Activated CD4-positive, alpha-beta T cell treated with anti-CD3 and anti-CD28 coated beads for 36 hours (primary cell): ENCODE data around the gene MLPH. TPM values are rescaled to one million over a fixed set of nuclear protein-coding genes. Genes with fewer than 3 reads are reported as not detected.
A peak's percentile ranks its signal among the peaks of the same experiment; 100 is the strongest.
"Not testable (repeated sequence)": the region's sequence is repeated elsewhere in the genome, so short reads cannot be mapped to it uniquely, and the experiment has no call there.

Experiments
- ATAC-seq: fragments of 200-7000 bp; cut with Tn5 transposase; one replicate; pipeline ENCODE4 v1.10.0; 2021; ENCODE audit warnings: mild to moderate bottlenecking, moderate library complexity
- CTCF ChIA-PET: fragments of 350-600 bp; sonication (Branson Sonifier 250); formaldehyde crosslinking; loops from one replicate; lab custom pipeline; 2021; ENCODE audit warnings: antibody characterized with exemption; lab: Charles Lee
- POLR2A ChIA-PET: fragments of 350-600 bp; sonication (Branson Sonifier 250); formaldehyde crosslinking; loops from one replicate; lab custom pipeline; 2021; ENCODE audit warnings: antibody characterized with exemption, inconsistent platforms; lab: Charles Lee
- DNase-seq: peaks from one replicate; pipeline ENCODE4 v3.0.0-alpha.2; 2020
- H3K27ac Mint-ChIP-seq: one replicate; pipeline ENCODE4 v1.8.0; 2021; ENCODE audit warnings: mixed read lengths
- H3K27me3 Mint-ChIP-seq: one replicate; pipeline ENCODE4 v1.8.0; 2021; ENCODE audit warnings: mixed read lengths
- H3K36me3 Mint-ChIP-seq: one replicate; pipeline ENCODE4 v1.8.0; 2021; ENCODE audit warnings: low read depth, mixed read lengths
- H3K4me1 Mint-ChIP-seq: one replicate; pipeline ENCODE4 v1.8.0; 2021; ENCODE audit warnings: mixed read lengths
- H3K4me3 Mint-ChIP-seq: one replicate; pipeline ENCODE4 v1.8.0; 2021; ENCODE audit warnings: mild to moderate bottlenecking, moderate library complexity, mixed read lengths
- H3K9me3 Mint-ChIP-seq: one replicate; pipeline ENCODE4 v1.8.0; 2021; ENCODE audit warnings: low read depth, mixed read lengths
- intact Hi-C, 2 experiments: fragments of 100-400 bp; cut with DNase I in 1 of 2; cut with micrococcal nuclease in 1 of 2; formaldehyde crosslinking; loops; one replicate each; pipeline versions ENCODE4 v1.14.2 to v1.15.1; 2022 to 2024; cut with DNase I, micrococcal nuclease
- total RNA-seq, 2 experiments: library from RNA; stranded (reverse); gene quantifications; one replicate each; pipeline ENCODE4 v1.2.3, GENCODE V29; 2021

Gene MLPH
- total RNA-seq, 2 experiments from 2014 or later: 0.82 to 1.2 TPM

DNA sequence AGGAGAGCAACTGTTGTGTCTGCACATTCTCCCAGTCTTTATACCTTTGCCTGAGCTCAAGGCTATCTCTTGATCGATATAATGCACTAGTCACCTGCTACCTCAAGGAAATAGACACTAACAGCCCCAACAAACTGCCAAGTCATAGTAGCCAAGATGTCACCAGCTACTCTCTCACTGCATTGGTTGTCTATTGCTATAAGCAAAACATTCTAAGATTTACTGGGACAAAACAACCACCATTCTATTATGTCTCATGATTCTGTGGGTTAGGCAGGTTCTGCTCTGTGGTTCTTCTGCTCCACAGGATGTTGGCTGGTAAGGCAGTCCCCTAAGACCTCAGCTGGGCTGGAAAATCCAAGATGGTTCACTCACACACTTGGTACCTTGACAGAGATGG, 28.5 kb upstream of the MLPH start:
- no peaks in the 10 kb centered on the region for H3K36me3 Mint-ChIP-seq
- peak overlapping the region; percentile 74 for H3K27ac Mint-ChIP-seq
- peaks cover 28% of the 10 kb centered on the region for H3K4me1 Mint-ChIP-seq
- H3K9me3 Mint-ChIP-seq: peaks cover 10% of the 10 kb centered on the region
- no peak overlapping the region for H3K4me3 Mint-ChIP-seq
- DNase-seq: peak; percentile 17
- ATAC-seq: peak; percentile 78
- intact Hi-C loops: loop anchor here (1.0 to 2.0 kb wide), 2 partner anchors 17 to 18 kb away; no protein-coding TSS in a partner anchor
- H3K27me3 Mint-ChIP-seq: no peaks in the 10 kb centered on the region
- ChIA-PET POLR2A (interaction anchor here (1.5 to 1.8 kb wide), 2 partner anchors 17 to 30 kb away, joined by 5 to 9 read pairs; no protein-coding TSS in a partner anchor), CTCF (interaction anchor here (0.7 to 2.2 kb wide), 6 partner anchors 12 to 54 kb away, joined by 3 to 9 read pairs (median 8); no protein-coding TSS in a partner anchor)

DNA sequence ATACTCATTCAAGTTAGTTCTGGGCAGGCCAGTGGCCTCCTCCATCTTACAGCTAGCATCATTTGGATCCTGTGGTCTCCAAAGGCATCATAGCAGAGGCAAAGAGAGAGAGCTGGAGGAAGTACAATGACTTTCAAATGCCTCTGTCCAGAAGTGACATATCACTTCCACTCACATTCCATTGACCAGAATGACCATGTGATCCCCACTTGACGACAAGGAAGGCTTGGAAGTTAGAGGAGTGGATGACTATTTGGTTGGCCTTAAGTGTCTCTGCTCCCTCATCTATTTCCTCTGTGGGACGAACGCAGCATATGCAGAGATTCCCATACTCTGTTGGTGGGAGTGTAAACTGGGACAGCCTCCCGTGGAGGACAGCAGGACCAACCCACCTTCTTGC, 27.8 kb upstream of the MLPH start:
- DNase-seq (no peak), ATAC-seq (no peak)
- intact Hi-C loops: loop anchor here in 1 of 2 experiments (2.0 kb wide), 1 partner anchor 18 kb away; no protein-coding TSS in a partner anchor
- Mint-ChIP-seq H3K27ac (peak overlapping the region; percentile 11), H3K4me3 (no peak overlapping the region), H3K9me3 (peaks cover 10% of the 10 kb centered on the region), H3K36me3 (no peaks in the 10 kb centered on the region), H3K27me3 (no peaks in the 10 kb centered on the region), H3K4me1 (peaks cover 28% of the 10 kb centered on the region)
- ChIA-PET CTCF (interaction anchor here (1.3 to 2.2 kb wide), 5 partner anchors 12 to 53 kb away, joined by 4 to 9 read pairs (median 8); no protein-coding TSS in a partner anchor), POLR2A (interaction anchor here (1.5 to 1.8 kb wide), 2 partner anchors 18 to 31 kb away, joined by 5 to 9 read pairs; no protein-coding TSS in a partner anchor)

DNA sequence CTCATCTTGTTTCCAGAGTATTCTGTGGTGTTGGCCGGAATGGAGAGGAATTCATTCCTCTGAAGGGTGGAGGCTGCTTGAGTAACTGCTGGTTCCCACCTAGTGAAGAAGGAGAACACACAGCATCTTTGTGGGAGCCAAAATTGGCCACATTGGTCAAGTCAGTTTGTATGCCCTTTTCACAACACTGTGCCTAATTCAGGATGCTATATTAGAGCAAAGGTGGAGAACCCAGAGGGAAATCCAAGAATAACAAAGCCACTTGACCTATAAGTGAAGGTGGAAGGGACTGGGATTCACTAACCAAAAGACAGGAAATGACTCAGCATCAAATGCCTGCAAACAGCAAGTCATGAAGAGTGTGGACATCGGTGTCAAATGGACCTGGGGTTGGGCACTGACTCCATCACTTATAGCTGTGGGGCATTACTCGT, 27.3 kb upstream of the MLPH start:
- peaks cover 28% of the 10 kb centered on the region for H3K4me1 Mint-ChIP-seq
- no peak for ATAC-seq
- H3K27me3 Mint-ChIP-seq: no peaks in the 10 kb centered on the region
- no peak for DNase-seq
- H3K4me3 Mint-ChIP-seq: no peak overlapping the region
- CTCF ChIA-PET: interaction anchor here (1.3 to 2.2 kb wide), 4 partner anchors 11 to 53 kb away, joined by 4 to 8 read pairs (median 8); no protein-coding TSS in a partner anchor
- POLR2A ChIA-PET: no interaction called here
- no peaks in the 10 kb centered on the region for H3K36me3 Mint-ChIP-seq
- H3K27ac Mint-ChIP-seq: no peak overlapping the region
- H3K9me3 Mint-ChIP-seq: peaks cover 10% of the 10 kb centered on the region
- intact Hi-C loops: loop anchor here in 1 of 2 experiments (2.0 kb wide), 1 partner anchor 19 kb away; no protein-coding TSS in a partner anchor

DNA sequence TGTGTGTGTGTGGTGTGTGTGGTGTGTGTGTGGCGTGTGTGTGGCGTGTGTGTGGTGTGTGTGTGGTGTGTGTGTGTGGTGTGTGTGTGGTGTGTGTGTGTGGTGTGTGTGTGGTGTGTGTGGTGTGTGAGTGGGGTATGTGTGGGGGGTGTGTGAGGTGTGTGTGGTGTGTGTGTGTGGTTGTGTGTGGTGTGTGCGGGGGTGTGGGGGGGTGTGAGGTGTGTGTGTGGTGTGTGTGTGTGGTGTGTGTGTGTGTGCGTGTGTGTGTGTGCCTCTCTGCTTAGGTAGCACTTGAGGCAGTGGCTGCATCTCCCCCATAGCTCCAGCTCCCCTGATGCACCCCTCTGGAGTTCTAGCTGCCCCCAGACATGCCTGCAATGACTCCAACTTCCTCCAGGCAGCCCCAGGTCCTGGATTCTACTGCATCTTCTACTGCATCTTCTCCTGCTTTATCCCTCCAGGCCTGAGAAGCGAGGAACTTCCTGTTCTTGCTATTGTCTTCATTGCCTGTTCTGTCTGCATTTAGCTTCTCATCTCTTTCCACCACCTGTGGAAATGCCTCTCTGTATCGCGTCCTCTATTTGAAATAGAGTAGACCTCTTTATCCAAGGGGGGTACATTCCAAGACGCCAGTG, 22.2 kb upstream of the MLPH start:
- no peaks in the 10 kb centered on the region for H3K27me3 Mint-ChIP-seq
- CTCF ChIA-PET: interaction anchor here (0.6 to 1.7 kb wide), 2 partner anchors 11 to 58 kb away, joined by 3 to 7 read pairs; no protein-coding TSS in a partner anchor

DNA sequence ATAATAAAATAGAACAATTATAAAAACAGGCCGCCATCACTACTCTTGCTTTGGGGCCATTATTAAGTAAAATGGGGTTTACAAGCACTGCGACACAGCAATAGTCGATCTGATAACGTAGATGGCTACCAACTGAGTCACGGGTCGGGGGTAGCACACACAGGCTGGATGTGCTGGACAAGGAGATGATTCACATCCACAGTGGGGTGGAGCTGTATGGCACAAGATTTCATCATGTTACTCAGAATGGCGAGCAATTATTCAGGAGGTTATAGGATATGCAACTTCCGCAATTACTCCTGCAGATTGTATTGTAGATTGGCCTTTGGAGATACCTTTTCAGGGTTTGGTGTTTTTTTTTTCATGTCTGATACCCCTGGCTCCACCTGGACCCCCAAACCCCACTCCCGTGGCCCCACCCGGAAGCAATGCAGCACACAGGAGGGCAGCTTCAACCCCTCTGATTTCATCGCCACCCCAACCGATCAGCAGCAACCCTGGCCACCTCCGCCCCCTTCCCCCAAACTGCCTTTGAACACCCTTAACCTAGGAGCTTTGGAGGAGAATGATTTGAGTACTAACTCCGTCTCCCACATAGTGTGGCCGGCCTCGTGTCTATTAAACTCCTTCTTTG, 21.4 kb upstream of the MLPH start:
- H3K27me3 Mint-ChIP-seq: no peaks in the 10 kb centered on the region
- no peak overlapping the region for H3K4me3 Mint-ChIP-seq
- ChIA-PET CTCF (interaction anchor here (0.6 to 1.7 kb wide), 3 partner anchors 8 to 23 kb away, joined by 3 to 7 read pairs (median 3); no protein-coding TSS in a partner anchor), POLR2A (no interaction called here)
- no peaks in the 10 kb centered on the region for H3K4me1 Mint-ChIP-seq
- ATAC-seq: peak; percentile 47
- intact Hi-C loops: no loop called here
- H3K9me3 Mint-ChIP-seq: peaks cover 2% of the 10 kb centered on the region
- DNase-seq: no peak
- no peak overlapping the region for H3K27ac Mint-ChIP-seq
- H3K36me3 Mint-ChIP-seq: no peaks in the 10 kb centered on the region

More for the DNA sequence above, 22.2 kb upstream of the MLPH start:
- Mint-ChIP-seq H3K4me3 (no peak overlapping the region), H3K27ac (no peak overlapping the region), H3K4me1 (no peaks in the 10 kb centered on the region), H3K36me3 (no peaks in the 10 kb centered on the region), H3K9me3 (peaks cover 2% of the 10 kb centered on the region)
- intact Hi-C loops: loop anchor here in 1 of 2 experiments (1.0 kb wide), 1 partner anchor 16 kb away; no protein-coding TSS in a partner anchor
- POLR2A ChIA-PET: no interaction called here
- ATAC-seq (no peak), DNase-seq (no peak)

DNA sequence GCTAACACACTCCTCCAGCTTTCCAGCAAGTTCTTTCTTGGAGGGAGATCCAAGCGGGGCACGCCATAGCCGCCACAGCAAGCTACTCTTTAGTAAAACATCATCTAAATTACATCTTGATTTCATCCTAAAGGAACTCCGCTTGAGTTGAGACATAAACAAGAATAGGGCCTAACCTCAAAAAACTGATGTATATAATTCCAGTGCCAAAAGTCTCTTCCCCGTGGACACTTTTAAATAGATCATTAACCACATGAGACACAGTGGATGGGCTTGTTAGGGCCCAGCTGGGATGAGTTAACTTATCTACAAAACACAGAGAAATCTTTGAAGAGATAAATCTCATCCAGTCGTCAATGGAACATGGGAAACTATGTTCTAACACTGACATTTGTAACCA, 20.8 kb upstream of the MLPH start:
- DNase-seq: no peak
- ATAC-seq: no peak
- intact Hi-C loops: no loop called here
- Mint-ChIP-seq H3K4me3 (no peak overlapping the region), H3K36me3 (no peaks in the 10 kb centered on the region), H3K27me3 (no peaks in the 10 kb centered on the region), H3K4me1 (no peaks in the 10 kb centered on the region), H3K27ac (no peak overlapping the region), H3K9me3 (peaks cover 2% of the 10 kb centered on the region)
- POLR2A ChIA-PET: no interaction called here
- CTCF ChIA-PET: interaction anchor here (0.6 to 1.7 kb wide), 3 partner anchors 8 to 24 kb away, joined by 3 to 7 read pairs (median 3); no protein-coding TSS in a partner anchor

DNA sequence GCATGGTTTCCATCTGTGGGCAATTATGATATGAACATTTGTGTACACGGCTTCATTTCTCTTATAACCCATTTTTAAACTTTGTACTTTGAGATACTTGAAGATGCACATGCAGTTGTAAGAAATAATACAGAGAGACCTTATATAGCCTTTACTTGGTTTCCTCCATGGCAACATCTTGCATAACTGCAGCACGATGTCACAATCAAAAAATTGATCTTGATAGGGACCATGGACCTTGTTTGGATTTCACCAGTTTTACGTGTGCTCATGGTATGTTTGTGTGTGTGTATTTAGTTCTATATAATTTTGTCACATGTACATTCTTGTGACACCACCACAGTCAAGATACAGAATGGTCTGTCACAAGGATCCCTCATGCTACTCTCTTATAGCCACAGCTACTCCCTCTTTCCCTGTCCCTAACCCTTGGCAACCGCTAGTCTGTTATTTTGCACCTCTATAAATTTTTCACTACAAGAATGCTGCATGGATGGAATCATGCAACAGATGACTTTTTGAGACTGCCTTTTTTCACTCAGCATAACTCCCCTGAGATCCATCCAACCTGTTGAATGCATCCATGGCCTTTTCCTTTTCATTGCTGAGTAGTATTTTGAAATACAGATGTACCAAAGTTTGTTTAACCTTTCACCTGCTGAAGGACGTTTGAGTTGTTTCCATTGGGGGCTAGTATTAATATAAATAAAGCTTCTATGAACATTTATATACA, 19.4 kb upstream of the MLPH start:
- POLR2A ChIA-PET: no interaction called here
- Mint-ChIP-seq H3K27me3 (no peaks in the 10 kb centered on the region), H3K4me1 (peaks cover 6% of the 10 kb centered on the region), H3K9me3 (peaks cover 2% of the 10 kb centered on the region), H3K4me3 (no peak overlapping the region), H3K36me3 (no peaks in the 10 kb centered on the region), H3K27ac (no peak overlapping the region)
- intact Hi-C loops: no loop called here
- no peak for ATAC-seq
- DNase-seq: no peak
- CTCF ChIA-PET: interaction anchor here (0.9 to 5.4 kb wide), 3 partner anchors 37 to 47 kb away, joined by 3 to 62 read pairs (median 4); no protein-coding TSS in a partner anchor

DNA sequence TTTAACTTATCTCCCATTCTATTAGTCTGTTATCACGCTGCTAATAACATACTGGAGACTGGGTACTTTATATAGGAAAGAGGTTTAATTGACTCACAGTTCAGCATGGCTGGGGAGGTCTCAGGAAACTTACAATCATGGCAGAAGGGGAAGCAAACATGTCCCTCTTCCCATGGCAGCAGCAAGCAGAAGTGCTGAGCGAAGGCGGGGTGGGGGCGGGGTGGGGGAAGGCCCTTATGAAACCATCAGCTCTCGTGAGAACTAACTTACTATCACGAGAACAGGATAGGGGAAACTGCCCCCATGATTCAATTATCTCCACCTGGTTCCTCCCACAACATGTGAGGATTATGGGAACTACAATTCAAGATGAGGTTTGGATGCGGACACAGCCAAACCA, 17.6 kb upstream of the MLPH start:
- ATAC-seq, DNase-seq, H3K9me3 Mint-ChIP-seq, H3K27me3 Mint-ChIP-seq, H3K36me3 Mint-ChIP-seq, POLR2A ChIA-PET, H3K4me1 Mint-ChIP-seq, H3K4me3 Mint-ChIP-seq, intact Hi-C loops: not testable (repeated sequence)
- CTCF ChIA-PET: interaction anchor here (0.9 to 5.4 kb wide), 4 partner anchors 13 to 103 kb away, joined by 3 to 62 read pairs (median 4); no protein-coding TSS in a partner anchor
- peak overlapping the region; percentile 22 for H3K27ac Mint-ChIP-seq

DNA sequence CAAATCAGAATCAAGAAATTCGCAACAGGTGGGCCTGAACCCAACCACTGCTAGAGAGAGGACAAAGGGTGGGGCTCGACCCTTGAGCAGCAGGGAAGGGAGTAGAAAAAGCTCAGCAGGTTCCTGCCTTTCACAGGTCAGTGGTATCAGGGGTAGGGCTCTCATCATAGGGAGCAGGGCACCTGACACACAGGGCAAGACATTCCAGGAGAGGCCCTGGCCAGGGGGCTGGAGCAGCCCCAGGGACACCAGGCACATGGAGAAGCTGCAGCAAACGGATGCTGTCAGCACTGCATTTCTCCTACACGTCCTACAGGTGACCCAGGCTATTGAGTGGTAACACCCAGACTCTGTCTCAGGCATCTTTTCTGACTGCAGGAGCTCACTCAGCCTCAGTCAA, 17.2 kb upstream of the MLPH start:
- Mint-ChIP-seq H3K36me3 (no peaks in the 10 kb centered on the region), H3K9me3 (no peaks in the 10 kb centered on the region), H3K4me3 (no peak overlapping the region), H3K27ac (peak overlapping the region; percentile 22), H3K27me3 (no peaks in the 10 kb centered on the region), H3K4me1 (peaks cover 14% of the 10 kb centered on the region)
- intact Hi-C loops: no loop called here
- ChIA-PET CTCF (interaction anchor here (0.7 to 5.4 kb wide), 6 partner anchors 11 to 315 kb away, joined by 3 to 62 read pairs (median 5); no protein-coding TSS in a partner anchor), POLR2A (no interaction called here)
- no peak for DNase-seq
- ATAC-seq: no peak

DNA sequence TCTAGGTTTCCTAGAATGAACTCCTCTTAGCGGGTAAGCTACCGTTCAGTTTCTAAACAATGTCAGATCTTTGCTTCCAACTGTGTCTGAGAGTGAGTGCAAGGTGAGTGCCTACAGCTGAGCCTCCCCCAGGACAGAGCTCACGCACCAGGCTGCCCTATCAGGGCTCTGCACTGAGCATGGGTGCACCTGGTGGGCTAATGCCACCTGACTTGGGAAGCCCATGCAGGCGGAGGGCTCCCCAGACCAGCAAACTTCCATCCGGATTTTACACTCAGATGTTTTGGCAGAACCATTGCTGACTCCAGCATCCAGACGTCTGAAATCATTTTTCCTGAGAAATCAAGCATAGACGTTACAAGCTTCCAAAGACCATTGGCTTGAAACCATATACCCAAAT, 16.1 kb upstream of the MLPH start:
- POLR2A ChIA-PET: no interaction called here
- ATAC-seq (no peak), DNase-seq (no peak)
- H3K36me3 Mint-ChIP-seq: no peaks in the 10 kb centered on the region
- H3K27ac Mint-ChIP-seq: no peak overlapping the region
- H3K4me1 Mint-ChIP-seq: peaks cover 17% of the 10 kb centered on the region
- intact Hi-C loops: no loop called here
- peaks cover 1% of the 10 kb centered on the region for H3K27me3 Mint-ChIP-seq
- no peak overlapping the region for H3K4me3 Mint-ChIP-seq
- CTCF ChIA-PET: interaction anchor here (0.6 to 5.4 kb wide), 13 partner anchors 9 to 852 kb away, joined by 3 to 62 read pairs (median 5); no protein-coding TSS in a partner anchor
- no peaks in the 10 kb centered on the region for H3K9me3 Mint-ChIP-seq
